OCI-LY3 (cell line): Measurements from ENCODE around the gene R3HDM2.
A peak's percentile ranks its signal among the peaks of the same experiment; 100 is the strongest.

ENCODE experiments used
- H2AFZ ChIP-seq: fragments of 200-600, 300-600 bp; shearing (Covaris generic); 2 replicates; pipeline ENCODE4 v1.6.0; 2014; ENCODE audit warnings: antibody characterized with exemption, low read depth, low read length
- H3K27ac ChIP-seq: fragments of 200-600, 300-600 bp; sonication (generic); 2 replicates; pipeline ENCODE4 v1.5.1; 2014; ENCODE audit warnings: mild to moderate bottlenecking, low read length, moderate library complexity, mixed read lengths
- H3K27me3 ChIP-seq: fragments of 200-600, 300-600 bp; sonication (generic); 2 replicates; pipeline ENCODE4 v1.6.1; 2014; ENCODE audit warnings: low read depth, low read length, mixed read lengths
- H3K36me3 ChIP-seq: fragments of 200-600, 300-600 bp; sonication (generic); replicated peaks from 2 replicates; pipeline ENCODE3; 2014; ENCODE audit warnings: low read depth, low read length, mixed read lengths
- H3K4me1 ChIP-seq: fragments of 300-600, 200-600 bp; sonication (generic); 2 replicates; pipeline ENCODE4 v1.6.1; 2014; ENCODE audit warnings: low read length, mixed read lengths
- H3K4me2 ChIP-seq: fragments of 200-600, 300-600 bp; sonication (generic); 2 replicates; pipeline ENCODE4 v1.6.1; 2014; ENCODE audit warnings: low read length, mixed read lengths
- H3K4me3 ChIP-seq: fragments of 300-600, 200-600 bp; sonication (generic); 2 replicates; pipeline ENCODE4 v1.5.1; 2014; ENCODE audit warnings: antibody characterized with exemption, mild to moderate bottlenecking, low read length, moderate library complexity
- H3K79me2 ChIP-seq: fragments of 300-600, 200-600 bp; shearing (Covaris generic); 2 replicates; pipeline ENCODE4 v1.6.1; 2014; ENCODE audit warnings: mild to moderate bottlenecking, low read length, mixed read lengths
- H3K9ac ChIP-seq: fragments of 300-600, 200-600 bp; shearing (Covaris generic); 2 replicates; pipeline ENCODE4 v1.6.0; 2014; ENCODE audit warnings: mild to moderate bottlenecking, low read length, moderate library complexity
- H3K9me3 ChIP-seq: fragments of 200-600, 300-600 bp; shearing (Covaris generic); 2 replicates; pipeline ENCODE4 v1.6.1; 2014; ENCODE audit warnings: low read length, mixed read lengths; ENCODE audit not compliant: insufficient read depth
- H4K20me1 ChIP-seq: fragments of 200-600, 300-600 bp; sonication (generic); 2 replicates; pipeline ENCODE4 v1.6.1; 2016; ENCODE audit warnings: low read length, mixed read lengths; ENCODE audit not compliant: insufficient read depth
- EZH2phosphoT487 ChIP-seq: fragments of 200-600 bp; shearing (Covaris generic); IDR thresholded peaks from 2 replicates; pipeline ENCODE4 v1.6.1; 2018; ENCODE audit warnings: antibody characterized with exemption, mixed run types, low read depth
- TF ChIP-seq, protein P1 (sequence below): fragments of 200-600, 300-600 bp; sonication (generic); IDR thresholded peaks from 2 replicates; pipeline ENCODE4 v1.5.1; 2014; ENCODE audit warnings: antibody characterized with exemption, low read length, low read depth

Gene R3HDM2

DNA sequence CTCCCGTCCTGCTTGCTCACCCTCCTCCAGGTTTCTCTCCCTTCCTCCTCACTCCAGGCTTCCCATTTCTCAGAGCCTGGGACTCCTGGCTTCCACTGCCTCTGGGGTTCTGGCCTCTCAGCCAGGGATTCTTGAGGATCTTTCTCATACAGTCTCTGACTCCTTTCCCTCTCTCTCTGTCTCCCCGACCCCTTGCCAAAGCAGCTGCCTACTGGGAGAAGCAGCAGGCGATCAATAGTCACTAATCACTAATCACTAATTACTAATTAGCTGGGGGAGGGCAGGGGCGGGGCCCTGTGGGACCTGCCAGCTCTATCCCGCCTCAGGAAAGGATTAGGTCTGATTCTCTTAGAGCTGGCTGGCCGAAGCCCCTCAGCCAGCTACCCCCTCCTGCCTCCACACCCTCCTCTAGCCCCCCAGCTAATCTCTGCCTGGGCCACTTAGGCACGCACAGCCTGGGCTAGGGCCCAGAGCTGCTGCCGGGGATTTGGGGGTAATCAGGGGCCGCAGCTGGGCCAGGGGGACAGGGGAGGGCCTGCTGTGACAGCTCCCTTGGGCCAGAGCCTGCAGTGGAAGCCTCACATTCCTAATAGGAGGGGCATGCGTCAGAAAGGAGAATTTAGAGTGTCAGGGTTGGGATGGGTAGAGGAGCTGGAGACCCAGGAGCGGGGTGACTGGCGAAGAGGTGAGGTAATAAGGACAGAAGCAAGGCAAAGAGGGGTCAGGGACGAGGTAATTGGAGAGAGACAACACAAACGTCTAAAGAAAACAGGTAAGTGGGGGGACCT, 211.4 kb downstream of the R3HDM2 start:
- peaks cover 72% of the 10 kb centered on the region for H3K27me3 ChIP-seq
- no peak overlapping the region for H2AFZ ChIP-seq
- no peaks in the 10 kb centered on the region for H3K79me2 ChIP-seq
- TF ChIP-seq, protein P1, sequence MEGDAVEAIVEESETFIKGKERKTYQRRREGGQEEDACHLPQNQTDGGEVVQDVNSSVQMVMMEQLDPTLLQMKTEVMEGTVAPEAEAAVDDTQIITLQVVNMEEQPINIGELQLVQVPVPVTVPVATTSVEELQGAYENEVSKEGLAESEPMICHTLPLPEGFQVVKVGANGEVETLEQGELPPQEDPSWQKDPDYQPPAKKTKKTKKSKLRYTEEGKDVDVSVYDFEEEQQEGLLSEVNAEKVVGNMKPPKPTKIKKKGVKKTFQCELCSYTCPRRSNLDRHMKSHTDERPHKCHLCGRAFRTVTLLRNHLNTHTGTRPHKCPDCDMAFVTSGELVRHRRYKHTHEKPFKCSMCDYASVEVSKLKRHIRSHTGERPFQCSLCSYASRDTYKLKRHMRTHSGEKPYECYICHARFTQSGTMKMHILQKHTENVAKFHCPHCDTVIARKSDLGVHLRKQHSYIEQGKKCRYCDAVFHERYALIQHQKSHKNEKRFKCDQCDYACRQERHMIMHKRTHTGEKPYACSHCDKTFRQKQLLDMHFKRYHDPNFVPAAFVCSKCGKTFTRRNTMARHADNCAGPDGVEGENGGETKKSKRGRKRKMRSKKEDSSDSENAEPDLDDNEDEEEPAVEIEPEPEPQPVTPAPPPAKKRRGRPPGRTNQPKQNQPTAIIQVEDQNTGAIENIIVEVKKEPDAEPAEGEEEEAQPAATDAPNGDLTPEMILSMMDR = no peak
- TF ChIP-seq EZH2phosphoT487 = no peak
- H4K20me1 ChIP-seq = peaks cover 4% of the 10 kb centered on the region; the same call in 1 of the 2 replicates
- H3K36me3 ChIP-seq = no peaks in the 10 kb centered on the region
- H3K4me2 ChIP-seq = no peak overlapping the region
- no peak overlapping the region for H3K9ac ChIP-seq
- H3K9me3 ChIP-seq = no peaks in the 10 kb centered on the region
- no peak overlapping the region for H3K27ac ChIP-seq
- H3K4me3 ChIP-seq = no peak overlapping the region
- peaks cover 37% of the 10 kb centered on the region for H3K4me1 ChIP-seq

GRCh38 chr12:57218030-57218853, 212.6 kb downstream of the R3HDM2 start:
- H4K20me1 ChIP-seq = peaks cover 4% of the 10 kb centered on the region; the same call in 1 of the 2 replicates
- TF ChIP-seq EZH2phosphoT487 = no peak
- TF ChIP-seq, protein P1 = no peak
- peaks cover 79% of the 10 kb centered on the region for H3K27me3 ChIP-seq
- H3K36me3 ChIP-seq = no peaks in the 10 kb centered on the region
- H3K27ac ChIP-seq = no peak overlapping the region
- peaks cover 46% of the 10 kb centered on the region for H3K4me1 ChIP-seq
- no peak overlapping the region for H2AFZ ChIP-seq
- H3K9ac ChIP-seq = no peak overlapping the region; the same call in 1 of the 2 replicates
- peak overlapping the region; percentile 91; the same call in 1 of the 2 replicates for H3K4me3 ChIP-seq
- no peaks in the 10 kb centered on the region for H3K9me3 ChIP-seq
- peak overlapping the region; percentile 96 for H3K4me2 ChIP-seq
- H3K79me2 ChIP-seq = no peaks in the 10 kb centered on the region

DNA sequence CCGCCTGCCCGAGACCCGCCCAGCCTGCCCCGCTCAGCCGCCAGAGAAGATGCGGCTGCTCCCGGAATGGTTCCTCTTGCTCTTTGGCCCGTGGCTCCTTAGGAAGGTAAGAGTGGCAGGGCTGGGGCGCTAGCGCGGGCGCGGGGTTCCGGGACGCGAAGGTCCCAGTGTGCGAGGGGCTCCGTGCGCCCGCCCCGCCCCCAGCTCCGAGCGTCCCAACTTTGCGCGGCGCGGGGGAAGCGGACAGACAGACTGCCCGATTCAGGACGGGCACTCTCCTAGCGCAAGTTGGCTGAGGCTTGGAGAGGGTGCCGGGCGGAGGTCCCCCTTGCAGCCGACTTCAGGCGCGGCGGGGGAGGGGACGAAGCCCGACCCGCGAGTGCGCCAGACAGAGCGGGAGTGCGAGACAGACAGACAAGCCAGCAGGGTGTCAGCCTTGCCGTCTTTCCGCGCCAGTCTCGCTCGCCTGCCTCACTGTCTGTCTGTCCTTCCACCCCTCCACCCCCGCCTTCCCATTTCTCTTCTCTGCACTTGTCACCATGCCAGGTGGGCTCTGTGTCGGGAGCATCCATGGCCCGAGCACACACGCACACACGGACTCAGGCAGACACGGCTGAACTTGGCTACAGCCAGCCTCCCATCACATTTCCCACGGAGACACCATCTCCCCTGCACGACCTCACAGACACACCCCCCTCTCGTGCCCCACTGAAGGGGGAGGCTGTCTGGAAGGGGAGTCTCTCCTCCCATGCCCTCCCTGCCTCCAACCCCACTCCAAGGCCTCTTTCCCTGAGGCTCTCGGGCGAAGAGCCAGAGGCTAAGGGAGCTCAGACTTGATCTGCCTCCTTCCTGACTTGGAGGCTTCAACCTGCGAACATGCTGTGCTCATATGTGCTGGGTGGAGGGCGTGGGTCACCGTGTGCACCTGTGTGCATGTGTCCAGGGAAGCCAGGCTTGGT, 213.6 kb downstream of the R3HDM2 start:
- peak overlapping the region; percentile 91 for H3K4me3 ChIP-seq
- no peak overlapping the region for H3K27ac ChIP-seq
- TF ChIP-seq, protein P1 = no peak
- TF ChIP-seq EZH2phosphoT487 = no peak
- peaks cover 4% of the 10 kb centered on the region; the same call in 1 of the 2 replicates for H4K20me1 ChIP-seq
- H2AFZ ChIP-seq = no peak overlapping the region
- no peaks in the 10 kb centered on the region for H3K36me3 ChIP-seq
- no peaks in the 10 kb centered on the region for H3K9me3 ChIP-seq
- H3K4me2 ChIP-seq = peak overlapping the region; percentile 96
- H3K27me3 ChIP-seq = peaks cover 77% of the 10 kb centered on the region
- peak overlapping the region; percentile 59 for H3K9ac ChIP-seq
- peaks cover 50% of the 10 kb centered on the region for H3K4me1 ChIP-seq
- no peaks in the 10 kb centered on the region for H3K79me2 ChIP-seq
